Colonic mucosa (tissue), 4 donors: ENCODE data around the gene UBE2U. TPM values are rescaled to one million over a fixed set of nuclear protein-coding genes. Genes with fewer than 3 reads are reported as not detected.

Source experiments
- DNase-seq: peaks from one replicate; pipeline ENCODE4 v3.0.0-alpha.2; 2020
- H3K27ac ChIP-seq: fragments of 200-600 bp; one replicate; pipeline ENCODE4 v1.8.0; 2021
- H3K27me3 ChIP-seq: fragments of 200-600 bp; one replicate; pipeline ENCODE4 v1.8.0; 2021
- H3K36me3 ChIP-seq: fragments of 200-600 bp; one replicate; pipeline ENCODE4 v1.8.0; 2021
- H3K4me1 ChIP-seq: fragments of 200-600 bp; one replicate; pipeline ENCODE4 v1.8.0; 2021; ENCODE audit warnings: mild to moderate bottlenecking
- H3K4me3 ChIP-seq: fragments of 200-600 bp; one replicate; pipeline ENCODE4 v1.8.0; 2021
- H3K9ac ChIP-seq, 2 donors: one replicate each; pipeline ENCODE4 v1.7.0; 2013; ENCODE audit warnings: control low read depth in 2 of 2, low read depth in 2 of 2, low read length in 2 of 2
- H3K9me3 ChIP-seq: fragments of 200-600 bp; one replicate; pipeline ENCODE4 v1.8.0; 2021
- CTCF ChIP-seq: fragments of 200-600 bp; IDR thresholded peaks from one replicate; pipeline ENCODE4 v1.8.0; 2022; ENCODE audit warnings: antibody characterized with exemption, mild to moderate bottlenecking
- intact Hi-C: fragments of 100-400 bp; cut with DNase I; formaldehyde crosslinking; loops from one replicate; pipeline ENCODE4 v1.14.1; 2022
- total RNA-seq, 2 donors: library from RNA; stranded (reverse); fragmentation: NEBNext Ultra II Directional in 1 of 2; extraction: Animal tissue kit (Norgen Biotek cat#: 25700) in 1 of 2; gene quantifications; one replicate each; pipeline ENCODE4 v1.2.1, GENCODE V29; 2021
- donor health status: healthy.
- donor health status: DM: no; HTN: no; CAD: no.
- donor health status: DM: no; HTN: no; CAD: no.

Gene UBE2U
- total RNA-seq, 2 donors from 2014 or later = not detected

GRCh38 chr1:64280001-64280400 lies 76.6 kb downstream of the UBE2U start:
- Histone ChIP-seq H3K27me3 (no peaks in the 10 kb centered on the region), H3K36me3 (no peaks in the 10 kb centered on the region), H3K9ac (no peak overlapping the region), H3K27ac (no peak overlapping the region), H3K4me3 (no peak overlapping the region), H3K9me3 (no peaks in the 10 kb centered on the region), H3K4me1 (no peaks in the 10 kb centered on the region)
- intact Hi-C loops = no loop called here
- DNase-seq = no peak
- TF ChIP-seq CTCF = no peak

- H3K4me1 ChIP-seq = no peaks in the 10 kb centered on the region
- H3K27me3 ChIP-seq = no peaks in the 10 kb centered on the region
- DNase-seq = no peak
- H3K36me3 ChIP-seq = no peaks in the 10 kb centered on the region
- intact Hi-C loops = no loop called here
- H3K9ac ChIP-seq = no peak overlapping the region
- no peak overlapping the region for H3K4me3 ChIP-seq
- no peak for TF ChIP-seq CTCF
- no peaks in the 10 kb centered on the region for H3K9me3 ChIP-seq
- no peak overlapping the region for H3K27ac ChIP-seq
Measured at GRCh38 chr1:64282351-64282750, 78.9 kb downstream of the UBE2U start.

GRCh38 chr1:64287071-64287470 lies 83.6 kb downstream of the UBE2U start:
- H3K4me1 ChIP-seq = no peaks in the 10 kb centered on the region
- H3K9ac ChIP-seq = no peak overlapping the region
- H3K36me3 ChIP-seq = no peaks in the 10 kb centered on the region
- intact Hi-C loops = no loop called here
- no peak overlapping the region for H3K27ac ChIP-seq
- no peak for DNase-seq
- no peak overlapping the region for H3K4me3 ChIP-seq
- no peaks in the 10 kb centered on the region for H3K27me3 ChIP-seq
- no peak for TF ChIP-seq CTCF
- no peaks in the 10 kb centered on the region for H3K9me3 ChIP-seq

GRCh38 chr1:64290420-64290819 lies 87.0 kb downstream of the UBE2U start:
- Histone ChIP-seq H3K9me3 (no peaks in the 10 kb centered on the region), H3K36me3 (no peaks in the 10 kb centered on the region), H3K27ac (no peak overlapping the region), H3K9ac (no peak overlapping the region), H3K4me1 (no peaks in the 10 kb centered on the region), H3K4me3 (no peak overlapping the region), H3K27me3 (no peaks in the 10 kb centered on the region)
- intact Hi-C loops = no loop called here
- DNase-seq = no peak
- no peak for TF ChIP-seq CTCF

- Histone ChIP-seq H3K27ac (no peak overlapping the region), H3K27me3 (no peaks in the 10 kb centered on the region), H3K9me3 (no peaks in the 10 kb centered on the region), H3K4me1 (no peaks in the 10 kb centered on the region), H3K36me3 (no peaks in the 10 kb centered on the region), H3K4me3 (no peak overlapping the region), H3K9ac (no peak overlapping the region)
- no peak for DNase-seq
- TF ChIP-seq CTCF = no peak
- intact Hi-C loops = no loop called here
Measured at GRCh38 chr1:64291931-64292330, 88.5 kb downstream of the UBE2U start.

GRCh38 chr1:64292399-64292798 lies 89.0 kb downstream of the UBE2U start:
- Histone ChIP-seq H3K27me3 (no peaks in the 10 kb centered on the region), H3K9ac (no peak overlapping the region), H3K36me3 (no peaks in the 10 kb centered on the region), H3K27ac (no peak overlapping the region), H3K9me3 (no peaks in the 10 kb centered on the region), H3K4me1 (no peaks in the 10 kb centered on the region), H3K4me3 (no peak overlapping the region)
- DNase-seq = no peak
- intact Hi-C loops = no loop called here
- TF ChIP-seq CTCF = no peak
